ENCODE data around the gene ITGB4.

The ITGB4 gene

GRCh38 chr17:75720656-75721462, at the start of gene ITGB4:
Gene ITGB4, plus strand, starts transcription at chr17:75721459. Its CDS starts 3,245 bp downstream, at chr17:75724704.
- peak; percentile 93 for DNase-seq (ENCODE audit: low spot score)

GRCh38 chr17:75672011-75672410, 49.2 kb upstream of the ITGB4 start:
- DNase-seq (ENCODE audit: low spot score) = no peak

GRCh38 chr17:75673487-75673886, 47.8 kb upstream of the ITGB4 start:
- DNase-seq (ENCODE audit: low spot score) = no peak

GRCh38 chr17:75676461-75676860, 44.8 kb upstream of the ITGB4 start:
- no peak for DNase-seq (ENCODE audit: low spot score)

GRCh38 chr17:75679706-75680211, 41.5 kb upstream of the ITGB4 start:
- DNase-seq (ENCODE audit: low spot score) = peak; percentile 59

GRCh38 chr17:75680431-75680830, 40.8 kb upstream of the ITGB4 start:
- no peak for DNase-seq (ENCODE audit: low spot score)

GRCh38 chr17:75681289-75681688, 40.0 kb upstream of the ITGB4 start:
- DNase-seq (ENCODE audit: low spot score) = no peak

GRCh38 chr17:75683583-75683982, 37.7 kb upstream of the ITGB4 start:
- peak; percentile 90 for DNase-seq (ENCODE audit: low spot score)

- DNase-seq (ENCODE audit: low spot score) = peak; percentile 74
Measured at GRCh38 chr17:75684249-75684648, 37.0 kb upstream of the ITGB4 start.

- peak; percentile 97 for DNase-seq (ENCODE audit: low spot score)
Measured at GRCh38 chr17:75684924-75685323, 36.3 kb upstream of the ITGB4 start.

GRCh38 chr17:75685499-75685898, 35.8 kb upstream of the ITGB4 start:
- no peak for DNase-seq (ENCODE audit: low spot score)

- no peak for DNase-seq (ENCODE audit: low spot score)
Measured at GRCh38 chr17:75688209-75688825, 32.9 kb upstream of the ITGB4 start.

- DNase-seq (ENCODE audit: low spot score) = no peak
Measured at GRCh38 chr17:75689441-75689873, 31.8 kb upstream of the ITGB4 start.

GRCh38 chr17:75691371-75691791, 29.9 kb upstream of the ITGB4 start:
- no peak for DNase-seq (ENCODE audit: low spot score)

GRCh38 chr17:75691801-75692626, 29.2 kb upstream of the ITGB4 start:
- DNase-seq (ENCODE audit: low spot score) = no peak

GRCh38 chr17:75692976-75693375, 28.3 kb upstream of the ITGB4 start:
- DNase-seq (ENCODE audit: low spot score) = no peak

GRCh38 chr17:75693500-75694481, 27.5 kb upstream of the ITGB4 start:
- DNase-seq (ENCODE audit: low spot score) = peak; percentile 85

- no peak for DNase-seq (ENCODE audit: low spot score)
Measured at GRCh38 chr17:75694536-75694935, 26.7 kb upstream of the ITGB4 start.

GRCh38 chr17:75695141-75695829, 26.0 kb upstream of the ITGB4 start:
- no peak for DNase-seq (ENCODE audit: low spot score)

GRCh38 chr17:75695830-75696271, 25.4 kb upstream of the ITGB4 start:
- DNase-seq (ENCODE audit: low spot score) = no peak
